K562 (cell line): ENCODE measurements around the gene TAF1B. TPM values are rescaled to one million over a fixed set of nuclear protein-coding genes. Genes with fewer than 3 reads are reported as not detected.

ENCODE experiments used
- ARID1B ChIP-seq: fragments of 450-650 bp; IDR thresholded peaks from 2 replicates; pipeline ENCODE4 v1.6.1; 2016; ENCODE audit warnings: antibody characterized with exemption, mild to moderate bottlenecking, inconsistent platforms
- CBX5 ChIP-seq: IDR thresholded peaks from 2 replicates; pipeline ENCODE4 v1.6.1; 2014; ENCODE audit warnings: low read depth, borderline replicate concordance
- CC2D1A ChIP-seq: fragments of 450-650 bp; IDR thresholded peaks from 2 replicates; pipeline ENCODE4 v1.6.1; 2017; ENCODE audit warnings: mild to moderate bottlenecking
- COPS2 ChIP-seq: fragments of 450-650 bp; conservative IDR thresholded peaks from 2 replicates; pipeline ENCODE4 v1.6.1; 2016; ENCODE audit warnings: mild to moderate bottlenecking, moderate library complexity
- EGR1 ChIP-seq: fragments of 450-650 bp; conservative IDR thresholded peaks from 2 replicates; pipeline ENCODE4 v1.6.1; 2017; ENCODE audit warnings: mild to moderate bottlenecking
- KAT8 ChIP-seq: fragments of 450-650 bp; IDR thresholded peaks from 2 replicates; pipeline ENCODE4 v1.6.1; 2016; ENCODE audit warnings: low read depth, mild to moderate bottlenecking
- KDM1A ChIP-seq, 2 experiments: fragments of 450-650 bp; IDR thresholded peaks; 2 replicates each; pipeline ENCODE4 v1.6.1; 2016; ENCODE audit warnings: mild to moderate bottlenecking in 2 of 2
- L3MBTL2 ChIP-seq: fragments of 450-650 bp; IDR thresholded peaks from 2 replicates; pipeline ENCODE4 v1.6.1; 2016; ENCODE audit warnings: mild to moderate bottlenecking, moderate library complexity
- MCM2 ChIP-seq: fragments of 450-650 bp; IDR thresholded peaks from 2 replicates; pipeline ENCODE4 v1.6.1; 2017; ENCODE audit warnings: low read depth, mild to moderate bottlenecking
- MEIS2 ChIP-seq: fragments of 450-650 bp; IDR thresholded peaks from 2 replicates; pipeline ENCODE4 v1.6.1; 2014; ENCODE audit warnings: mild to moderate bottlenecking; ENCODE audit not compliant: partially characterized antibody
- NFIC ChIP-seq: fragments of 450-650 bp; IDR thresholded peaks from 2 replicates; pipeline ENCODE4 v1.6.1; 2017; ENCODE audit warnings: mild to moderate bottlenecking, inconsistent platforms
- NFXL1 ChIP-seq: fragments of 450-650 bp; formaldehyde crosslinking; IDR thresholded peaks from 2 replicates; pipeline ENCODE4 v1.4.0; 2021; ENCODE audit warnings: mild to moderate bottlenecking
- NUFIP1 ChIP-seq: fragments of 450-650 bp; IDR thresholded peaks from 2 replicates; pipeline ENCODE4 v1.6.1; 2018; ENCODE audit not compliant: partially characterized antibody
- PHB2 ChIP-seq: fragments of 450-650 bp; IDR thresholded peaks from 2 replicates; pipeline ENCODE4 v1.6.1; 2017; ENCODE audit warnings: low read depth
- POLR2G ChIP-seq: fragments of 200-400 bp; formaldehyde crosslinking; IDR thresholded peaks from 2 replicates; pipeline ENCODE4 v1.6.1; 2017; ENCODE audit warnings: low read depth, mild to moderate bottlenecking, antibody characterized with exemption, low read length, moderate library complexity
- PTRF ChIP-seq: fragments of 450-650 bp; IDR thresholded peaks from 2 replicates; pipeline ENCODE4 v1.6.1; 2016; ENCODE audit warnings: mild to moderate bottlenecking, missing genetic modification characterization, missing compliant biosample characterization
- RBFOX2 ChIP-seq: fragments of 200-400 bp; formaldehyde crosslinking; IDR thresholded peaks from 2 replicates; pipeline ENCODE4 v1.6.1; 2017; ENCODE audit warnings: low read depth, mild to moderate bottlenecking, low read length, moderate library complexity
- RHOXF2B ChIP-seq: fragments of 250-450 bp; sonication (Bioruptor Pico); conservative IDR thresholded peaks from 2 replicates; pipeline ENCODE4 v1.5.1; 2021
- SAFB ChIP-seq: fragments of 200-400 bp; formaldehyde crosslinking; IDR thresholded peaks from 2 replicates; pipeline ENCODE4 v1.6.1; 2017; ENCODE audit warnings: low read depth, low read length, borderline replicate concordance
- TCF7L2 ChIP-seq: fragments of 150-350 bp; IDR thresholded peaks from 2 replicates; pipeline ENCODE4 v1.6.1; 2016; ENCODE audit warnings: low read depth, mild to moderate bottlenecking, low read length, moderate library complexity
- ZBTB1 ChIP-seq: sonication (generic); formaldehyde crosslinking; IDR thresholded peaks from 2 replicates; pipeline ENCODE4 v1.8.1; 2023; ENCODE audit warnings: missing genetic modification reagents, low read depth, mild to moderate bottlenecking, borderline replicate concordance
- ZNF24 ChIP-seq: fragments of 450-650 bp; IDR thresholded peaks from 2 replicates; pipeline ENCODE4 v1.6.1; 2016
- ZZZ3 ChIP-seq: fragments of 450-650 bp; IDR thresholded peaks from 2 replicates; pipeline ENCODE4 v1.6.1; 2016; ENCODE audit warnings: antibody characterized with exemption, mild to moderate bottlenecking, moderate library complexity
- polyA plus RNA-seq, 8 experiments: library from polyadenylated mRNA; depleted of rRNA in 4 of 8; stranded (reverse) in 5 of 8; unstranded in 3 of 8; fragments of >200 nt; fragmentation: Nextera tagmentation in 2 of 8; fragmentation: Illumina TruSeq in 1 of 8; extraction: Ambion mirVana in 2 of 8; extraction: Trizol in 1 of 8; gene quantifications; 2 replicates each; pipeline versions ENCODE4 v1.2.1 to v1.2.3, GENCODE V29; 2011 to 2014; ENCODE audit warnings: inconsistent platforms in 1 of 8, missing spikeins in 1 of 8
- total RNA-seq, 7 experiments: library from RNA; depleted of rRNA in 6 of 7; stranded (reverse); fragments of >200 nt in 6 of 7; fragmentation: Illumina TruSeq in 2 of 7; extraction: Trizol in 2 of 7; gene quantifications; 2 replicates each; pipeline versions ENCODE4 v1.2.1 to v1.2.3, GENCODE V29; 2011 to 2021; ENCODE audit warnings: low replicate concordance in 1 of 7
- TF ChIP-seq, protein P1 (sequence below): fragments of 450-650 bp; IDR thresholded peaks from 2 replicates; pipeline ENCODE4 v1.6.1; 2017; ENCODE audit warnings: antibody characterized with exemption, mild to moderate bottlenecking
- TF ChIP-seq, protein P2 (sequence below): fragments of 450-650 bp; IDR thresholded peaks from 2 replicates; pipeline ENCODE4 v1.6.1; 2016

TAF1B gene
- total and polyA plus RNA-seq, 9 of the 15 experiments (the other 6 are each of a cell fraction or from before 2014, with no cell fraction given): 8.8 to 25.1 (median 17.3) TPM

GRCh38 chr2:9800975-9801726, 42.1 kb upstream of the TAF1B start (continued):
- TF ChIP-seq POLR2G (peak; percentile 55), EGR1 (peak; percentile 93), KDM1A (IDR thresholded peaks at IDR 0.05) (no peak), NUFIP1 (no peak), COPS2 (no peak), MEIS2 (peak; percentile 61), NFXL1 (CRISPR knock-in tag) (no peak), KAT8 (no peak), MCM2 (no peak), RHOXF2B (CRISPR knock-in tag) (no peak), ZNF24 (0 out of 2 replicates have a peak, but pooled peaks have one; percentile 9), RBFOX2 (peak; percentile 56), CC2D1A (no peak), L3MBTL2 (peak; percentile 3; the same call in 1 of the 2 replicates), ZZZ3 (no peak), CBX5 (no peak), PTRF (tag) (no peak), SAFB (peak; percentile 70; the same call in 1 of the 2 replicates), ZBTB1 (CRISPR knock-in tag) (no peak), PHB2 (no peak), ARID1B (no peak), NFIC (0 out of 2 replicates have a peak, but pooled peaks have one; percentile 3), TCF7L2 (no peak)
- TF ChIP-seq, protein P1, sequence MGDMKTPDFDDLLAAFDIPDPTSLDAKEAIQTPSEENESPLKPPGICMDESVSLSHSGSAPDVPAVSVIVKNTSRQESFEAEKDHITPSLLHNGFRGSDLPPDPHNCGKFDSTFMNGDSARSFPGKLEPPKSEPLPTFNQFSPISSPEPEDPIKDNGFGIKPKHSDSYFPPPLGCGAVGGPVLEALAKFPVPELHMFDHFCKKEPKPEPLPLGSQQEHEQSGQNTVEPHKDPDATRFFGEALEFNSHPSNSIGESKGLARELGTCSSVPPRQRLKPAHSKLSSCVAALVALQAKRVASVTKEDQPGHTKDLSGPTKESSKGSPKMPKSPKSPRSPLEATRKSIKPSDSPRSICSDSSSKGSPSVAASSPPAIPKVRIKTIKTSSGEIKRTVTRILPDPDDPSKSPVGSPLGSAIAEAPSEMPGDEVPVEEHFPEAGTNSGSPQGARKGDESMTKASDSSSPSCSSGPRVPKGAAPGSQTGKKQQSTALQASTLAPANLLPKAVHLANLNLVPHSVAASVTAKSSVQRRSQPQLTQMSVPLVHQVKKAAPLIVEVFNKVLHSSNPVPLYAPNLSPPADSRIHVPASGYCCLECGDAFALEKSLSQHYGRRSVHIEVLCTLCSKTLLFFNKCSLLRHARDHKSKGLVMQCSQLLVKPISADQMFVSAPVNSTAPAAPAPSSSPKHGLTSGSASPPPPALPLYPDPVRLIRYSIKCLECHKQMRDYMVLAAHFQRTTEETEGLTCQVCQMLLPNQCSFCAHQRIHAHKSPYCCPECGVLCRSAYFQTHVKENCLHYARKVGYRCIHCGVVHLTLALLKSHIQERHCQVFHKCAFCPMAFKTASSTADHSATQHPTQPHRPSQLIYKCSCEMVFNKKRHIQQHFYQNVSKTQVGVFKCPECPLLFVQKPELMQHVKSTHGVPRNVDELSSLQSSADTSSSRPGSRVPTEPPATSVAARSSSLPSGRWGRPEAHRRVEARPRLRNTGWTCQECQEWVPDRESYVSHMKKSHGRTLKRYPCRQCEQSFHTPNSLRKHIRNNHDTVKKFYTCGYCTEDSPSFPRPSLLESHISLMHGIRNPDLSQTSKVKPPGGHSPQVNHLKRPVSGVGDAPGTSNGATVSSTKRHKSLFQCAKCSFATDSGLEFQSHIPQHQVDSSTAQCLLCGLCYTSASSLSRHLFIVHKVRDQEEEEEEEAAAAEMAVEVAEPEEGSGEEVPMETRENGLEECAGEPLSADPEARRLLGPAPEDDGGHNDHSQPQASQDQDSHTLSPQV: peak; percentile 71; the same call in 1 of the 2 replicates
- TF ChIP-seq, protein P2, sequence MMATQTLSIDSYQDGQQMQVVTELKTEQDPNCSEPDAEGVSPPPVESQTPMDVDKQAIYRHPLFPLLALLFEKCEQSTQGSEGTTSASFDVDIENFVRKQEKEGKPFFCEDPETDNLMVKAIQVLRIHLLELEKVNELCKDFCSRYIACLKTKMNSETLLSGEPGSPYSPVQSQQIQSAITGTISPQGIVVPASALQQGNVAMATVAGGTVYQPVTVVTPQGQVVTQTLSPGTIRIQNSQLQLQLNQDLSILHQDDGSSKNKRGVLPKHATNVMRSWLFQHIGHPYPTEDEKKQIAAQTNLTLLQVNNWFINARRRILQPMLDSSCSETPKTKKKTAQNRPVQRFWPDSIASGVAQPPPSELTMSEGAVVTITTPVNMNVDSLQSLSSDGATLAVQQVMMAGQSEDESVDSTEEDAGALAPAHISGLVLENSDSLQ: peak; percentile 57
